NCI-H1417 (cell line): ENCODE measurements around the gene DCD.
"Not testable (repeated sequence)": the region's sequence is repeated elsewhere in the genome, so short reads cannot be mapped to it uniquely, and the experiment has no call there.

ENCODE experiments used
- DNase-seq, 3 experiments: peaks; one replicate each; lab custom pipeline; 2025; lab: John Stamatoyannopoulos, UW

DCD gene

GRCh38 chr12:54654926-54655325 is 6.8 kb upstream of the DCD start:
- peak in 1 of 3 experiments; percentile 47 for DNase-seq

GRCh38 chr12:54653025-54653424 is 4.9 kb upstream of the DCD start:
- DNase-seq = no peak

GRCh38 chr12:54650889-54651288 is 2.7 kb upstream of the DCD start:
- DNase-seq = no peak

GRCh38 chr12:54650409-54650808 is 2.2 kb upstream of the DCD start:
- DNase-seq = no peak

GRCh38 chr12:54649825-54650224 is 1.7 kb upstream of the DCD start:
- no peak for DNase-seq

- DNase-seq = no peak
These were observed 6.6 kb downstream of the DCD start for GRCh38 chr12:54641554-54641953.

- no peak for DNase-seq
These were observed 7.1 kb downstream of the DCD start for GRCh38 chr12:54641089-54641488.

GRCh38 chr12:54639112-54639511 is 9.1 kb downstream of the DCD start:
- not testable (repeated sequence) for DNase-seq

GRCh38 chr12:54634795-54635194 is 13.4 kb downstream of the DCD start, which contains the start of gene LACRT:
TSS of gene LACRT (minus strand) at chr12:54634895. CDS start at chr12:54634841, 54 bp downstream.
- DNase-seq = no peak

GRCh38 chr12:54631988-54632728 is 16.0 kb downstream of the DCD start:
- DNase-seq = no peak

GRCh38 chr12:54631551-54631950 is 16.6 kb downstream of the DCD start:
- no peak for DNase-seq

- no peak for DNase-seq
These were observed 18.2 kb downstream of the DCD start for GRCh38 chr12:54629925-54630324.

- no peak for DNase-seq
These were observed 19.8 kb downstream of the DCD start for GRCh38 chr12:54628186-54628846.

GRCh38 chr12:54627304-54627703 is 20.9 kb downstream of the DCD start:
- DNase-seq = no peak

GRCh38 chr12:54625598-54625997 is 22.6 kb downstream of the DCD start:
- no peak for DNase-seq

- DNase-seq = no peak
These were observed 23.6 kb downstream of the DCD start for GRCh38 chr12:54624315-54625279.

GRCh38 chr12:54622463-54623183 is 25.5 kb downstream of the DCD start:
- peak in 1 of 3 experiments; percentile 22 for DNase-seq

GRCh38 chr12:54616933-54617680 is 31.1 kb downstream of the DCD start:
- DNase-seq = no peak

GRCh38 chr12:54612225-54612750 is 35.9 kb downstream of the DCD start:
- no peak for DNase-seq

GRCh38 chr12:54611715-54612149 is 36.4 kb downstream of the DCD start:
- no peak for DNase-seq

- DNase-seq = no peak
These were observed 39.4 kb downstream of the DCD start for GRCh38 chr12:54608769-54609168.
